Stomach (tissue), 8 donors: ENCODE results near the gene RBM8A. TPM values are rescaled to one million over a fixed set of nuclear protein-coding genes. Genes with fewer than 3 reads are reported as not detected.

Experiments used
- polyA plus RNA-seq, 3 donors: library from polyadenylated mRNA; stranded (reverse); fragments of 200-250 nt; gene quantifications; one replicate each; pipeline ENCODE4 v1.2.3, GENCODE V29; 2013
- total RNA-seq, 5 donors: library from RNA; depleted of rRNA; stranded (reverse); fragments of >200 nt; gene quantifications; one replicate each; pipeline versions ENCODE4 v1.1.0 to v1.2.3, GENCODE V29; 2014 to 2016
- donor health status: healthy with polysubstance abuse.
- donor health status: Bipolar disorder and iron deficiency.
- donor health status: healthy.

Gene RBM8A
- total and polyA plus RNA-seq, 8 donors: 9.3 to 113 (median 77.4) TPM

Other genes starting within 250 kb of the RBM8A start
- 1 to 10 TPM in 3 of 5 donors, not detected in 2; 3.2 to 5.1 (median 3.5) TPM for gene PDZK1, start 220.1 kb downstream of the RBM8A start, total RNA-seq
- gene PDZK1, start 220.1 kb downstream of the RBM8A start, polyA plus RNA-seq: 1 to 10 TPM in 1 of 3 donors, under 1 TPM in 2; 0.13 to 2.1 (median 0.62) TPM
- 1 to 10 TPM in 1 of 5 donors, under 1 TPM in 1, not detected in 3; 0.37 to 4.8 TPM for gene CD160, start 208.0 kb downstream of the RBM8A start, total RNA-seq
- under 1 TPM in 1 of 3 donors, not detected in 2; 0.25 TPM for gene CD160, start 208.0 kb downstream of the RBM8A start, polyA plus RNA-seq
- 10 to 100 TPM in 4 of 5 donors, 1 to 10 TPM in 1; 7.0 to 44.1 (median 19.3) TPM for gene RNF115, start 103.4 kb downstream of the RBM8A start, total RNA-seq
- 1 to 10 TPM; 4.8 to 5.1 (median 4.9) TPM for gene RNF115, start 103.4 kb downstream of the RBM8A start, polyA plus RNA-seq
- gene POLR3C, start 103.3 kb downstream of the RBM8A start, total RNA-seq: 10 to 100 TPM in 4 of 5 donors, 1 to 10 TPM in 1; 5.3 to 34.4 (median 20.9) TPM
- gene POLR3C, start 103.3 kb downstream of the RBM8A start, polyA plus RNA-seq: 10 to 100 TPM; 13.8 to 24.6 (median 15.4) TPM
- 10 to 100 TPM in 1 of 5 donors, 1 to 10 TPM in 3, not detected in 1; 3.2 to 18.3 (median 6.6) TPM for gene NUDT17, start 81.9 kb downstream of the RBM8A start, total RNA-seq
- gene NUDT17, start 81.9 kb downstream of the RBM8A start, polyA plus RNA-seq: 1 to 10 TPM in 2 of 3 donors, under 1 TPM in 1; 0.61 to 3.0 (median 1.7) TPM
- 10 to 100 TPM in 4 of 5 donors, 1 to 10 TPM in 1; 4.1 to 65.9 (median 29.0) TPM for gene PIAS3, start 68.4 kb downstream of the RBM8A start, total RNA-seq
- 10 to 100 TPM; 11.8 to 28.9 (median 19.2) TPM for gene PIAS3, start 68.4 kb downstream of the RBM8A start, polyA plus RNA-seq
- 1 to 10 TPM in 2 of 5 donors, under 1 TPM in 1, not detected in 2; 0.58 to 1.7 (median 1.2) TPM for gene ANKRD35, start 41.6 kb downstream of the RBM8A start, total RNA-seq
- gene ANKRD35, start 41.6 kb downstream of the RBM8A start, polyA plus RNA-seq: 1 to 10 TPM; 5.4 to 10.0 (median 5.8) TPM
- 1 to 10 TPM in 4 of 5 donors, under 1 TPM in 1; 0.58 to 9.0 (median 5.5) TPM for gene ITGA10, start 17.4 kb downstream of the RBM8A start, total RNA-seq
- 1 to 10 TPM in 2 of 3 donors, under 1 TPM in 1; 0.37 to 2.7 (median 1.7) TPM for gene ITGA10, start 17.4 kb downstream of the RBM8A start, polyA plus RNA-seq
- 10 to 100 TPM; 15.6 to 42.3 (median 25.2) TPM for gene PEX11B, start 8.8 kb downstream of the RBM8A start, total RNA-seq
- gene PEX11B, start 8.8 kb downstream of the RBM8A start, polyA plus RNA-seq: 10 to 100 TPM; 23.0 to 46.6 (median 38.4) TPM
- gene LIX1L, start 30.5 kb upstream of the RBM8A start, total RNA-seq: 10 to 100 TPM in 3 of 5 donors, 1 to 10 TPM in 2; 5.8 to 28.4 (median 14.0) TPM
- 1 to 10 TPM; 7.2 to 8.2 (median 7.4) TPM for gene LIX1L, start 30.5 kb upstream of the RBM8A start, polyA plus RNA-seq
- gene ANKRD34A, start 37.1 kb upstream of the RBM8A start, total RNA-seq: 1 to 10 TPM in 1 of 5 donors, under 1 TPM in 2, not detected in 2; 0.73 to 2.6 (median 0.87) TPM
- gene ANKRD34A, start 37.1 kb upstream of the RBM8A start, polyA plus RNA-seq: under 1 TPM in 2 of 3 donors, not detected in 1; 0.19 to 0.45 TPM
- gene POLR3GL, start 37.2 kb upstream of the RBM8A start, total RNA-seq: 100 to 1,000 TPM in 1 of 5 donors, 10 to 100 TPM in 3, 1 to 10 TPM in 1; 5.8 to 165 (median 18.9) TPM
- gene POLR3GL, start 37.2 kb upstream of the RBM8A start, polyA plus RNA-seq: 10 to 100 TPM; 31.4 to 53.2 (median 43.9) TPM
- 1,000 to 10,000 TPM in 3 of 5 donors, 100 to 1,000 TPM in 2; 204 to 3,386 (median 1,054) TPM for gene TXNIP, start 69.1 kb upstream of the RBM8A start, total RNA-seq
- gene TXNIP, start 69.1 kb upstream of the RBM8A start, polyA plus RNA-seq: 100 to 1,000 TPM; 217 to 613 (median 334) TPM
- gene HJV, start 94.3 kb upstream of the RBM8A start, total RNA-seq: not detected
- not detected for gene HJV, start 94.3 kb upstream of the RBM8A start, polyA plus RNA-seq
- 1 to 10 TPM in 4 of 5 donors, under 1 TPM in 1; 0.58 to 4.1 (median 2.9) TPM for gene NBPF10, start 217.3 kb upstream of the RBM8A start, total RNA-seq
- under 1 TPM; 0.43 to 1.00 (median 0.46) TPM for gene NBPF10, start 217.3 kb upstream of the RBM8A start, polyA plus RNA-seq